ENCODE results near the gene NRG3.

DNA sequence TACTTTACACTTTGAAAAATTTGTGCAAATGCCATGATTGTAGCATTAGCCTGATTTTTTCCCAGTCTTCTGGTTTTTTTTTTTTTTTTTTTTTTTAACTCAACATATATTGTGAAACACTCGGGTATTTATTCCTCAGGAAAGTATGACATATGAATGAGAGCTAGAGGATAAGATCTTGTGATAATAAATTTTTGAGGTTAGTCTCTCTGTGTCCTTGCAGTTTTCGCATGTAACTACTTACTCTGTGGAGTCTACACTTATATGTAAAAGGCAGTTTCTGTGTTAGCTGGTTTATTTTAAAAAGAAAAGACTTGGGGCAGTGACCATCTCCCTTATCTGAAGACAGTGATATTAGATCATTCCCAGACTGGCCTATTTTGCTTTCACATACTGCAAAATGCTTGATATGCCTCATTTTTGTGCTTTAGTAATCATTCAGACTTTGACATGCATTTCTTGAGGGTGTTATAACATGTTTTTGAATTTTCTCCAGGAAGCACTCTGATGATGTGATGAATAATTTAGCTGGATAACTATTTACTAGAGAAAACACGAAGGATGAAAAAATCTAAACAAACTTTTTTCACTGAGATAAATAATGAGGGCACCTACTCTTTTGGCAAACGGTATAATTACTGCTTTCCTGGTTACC is 371.0 kb downstream of the NRG3 start:
- TF ChIP-seq, protein P1, sequence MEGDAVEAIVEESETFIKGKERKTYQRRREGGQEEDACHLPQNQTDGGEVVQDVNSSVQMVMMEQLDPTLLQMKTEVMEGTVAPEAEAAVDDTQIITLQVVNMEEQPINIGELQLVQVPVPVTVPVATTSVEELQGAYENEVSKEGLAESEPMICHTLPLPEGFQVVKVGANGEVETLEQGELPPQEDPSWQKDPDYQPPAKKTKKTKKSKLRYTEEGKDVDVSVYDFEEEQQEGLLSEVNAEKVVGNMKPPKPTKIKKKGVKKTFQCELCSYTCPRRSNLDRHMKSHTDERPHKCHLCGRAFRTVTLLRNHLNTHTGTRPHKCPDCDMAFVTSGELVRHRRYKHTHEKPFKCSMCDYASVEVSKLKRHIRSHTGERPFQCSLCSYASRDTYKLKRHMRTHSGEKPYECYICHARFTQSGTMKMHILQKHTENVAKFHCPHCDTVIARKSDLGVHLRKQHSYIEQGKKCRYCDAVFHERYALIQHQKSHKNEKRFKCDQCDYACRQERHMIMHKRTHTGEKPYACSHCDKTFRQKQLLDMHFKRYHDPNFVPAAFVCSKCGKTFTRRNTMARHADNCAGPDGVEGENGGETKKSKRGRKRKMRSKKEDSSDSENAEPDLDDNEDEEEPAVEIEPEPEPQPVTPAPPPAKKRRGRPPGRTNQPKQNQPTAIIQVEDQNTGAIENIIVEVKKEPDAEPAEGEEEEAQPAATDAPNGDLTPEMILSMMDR (IDR thresholded peaks at IDR 0.05), result no peak
- no peak for TF ChIP-seq POLR2A (IDR thresholded peaks at IDR 0.05)

Measured in testis (tissue), 2 donors.